Midbrain (tissue), 1 donor: ENCODE data around the gene ABTB2.
A peak's percentile ranks its signal among the peaks of the same experiment; 100 is the strongest.

ENCODE experiments used
- DNase-seq: peaks from one replicate; lab custom pipeline; 2025; lab: John Stamatoyannopoulos, UW

The ABTB2 gene

DNA sequence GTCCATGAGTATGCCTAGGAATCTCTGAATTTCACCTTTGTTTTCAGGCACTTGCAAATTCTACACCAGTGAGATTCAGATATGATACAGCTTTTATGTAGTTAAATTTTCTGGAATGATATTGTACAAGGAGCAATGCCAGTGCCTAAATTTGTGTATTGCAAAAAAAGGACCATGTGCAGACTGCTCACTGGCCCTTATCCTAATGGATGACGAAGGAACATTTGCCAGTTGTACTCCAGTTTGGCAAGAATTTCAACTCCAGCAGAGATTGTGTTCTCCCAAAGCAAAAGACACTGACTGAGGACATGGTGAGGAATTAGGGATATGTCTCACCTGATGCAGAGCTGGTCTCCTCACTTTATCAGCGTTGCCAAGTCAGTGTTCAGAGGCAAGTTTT, 243.8 kb downstream of the ABTB2 start:
- DNase-seq: no peak

- no peak for DNase-seq
Observed at GRCh38 chr11:34111722-34112270, 246.0 kb downstream of the ABTB2 start.

DNA sequence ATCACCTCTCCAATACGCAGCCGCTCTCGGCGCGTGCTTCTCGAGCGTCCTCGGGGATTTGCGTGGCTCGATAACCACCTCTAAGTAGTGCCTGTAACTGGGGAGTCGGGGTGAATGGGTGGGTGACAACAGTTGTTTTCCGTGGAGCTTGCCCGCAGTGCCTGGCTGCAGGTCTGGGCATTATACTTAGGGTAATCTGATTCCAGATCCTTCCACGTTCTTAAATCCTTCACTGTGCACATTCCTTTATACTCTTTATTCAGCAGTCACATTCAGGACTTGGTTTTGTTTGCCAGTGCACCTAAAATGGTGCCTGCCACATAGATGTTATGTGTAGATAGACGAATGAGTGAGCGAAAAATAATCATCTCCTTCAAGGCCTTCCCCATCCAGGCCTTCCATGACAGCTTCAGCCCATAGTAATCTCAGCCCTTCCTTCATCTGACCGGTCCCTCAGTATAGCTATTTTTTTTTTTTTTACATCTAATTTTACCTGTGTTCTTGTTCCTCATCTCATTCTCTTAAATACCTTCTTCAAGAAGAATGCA, 251.8 kb downstream of the ABTB2 start:
- no peak for DNase-seq

- DNase-seq: peak; percentile 95
Observed at GRCh38 chr11:34105079-34105956, 252.5 kb downstream of the ABTB2 start, which contains the start of gene NAT10. NAT10 (plus strand) TSS chr11:34105629; CDS start chr11:34108226, 2,597 bp downstream.

DNA sequence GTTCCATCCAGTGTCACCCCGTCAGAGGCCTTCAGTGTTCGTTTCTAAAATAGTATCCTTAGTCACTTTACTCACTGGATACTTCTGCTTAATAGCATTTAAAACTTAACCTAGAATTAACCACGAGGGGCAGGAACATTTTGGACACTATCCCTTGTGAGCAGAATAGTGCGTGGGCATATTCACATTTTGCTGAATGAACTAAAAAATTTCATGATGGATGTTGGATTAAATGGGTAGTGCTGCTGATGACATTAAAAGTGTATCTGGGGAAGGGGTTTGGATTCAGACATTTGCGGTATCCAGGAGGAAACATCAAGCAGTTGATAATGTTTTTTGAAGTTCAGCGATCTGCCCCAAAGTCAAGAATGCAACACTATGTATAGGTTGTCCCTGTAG, 253.1 kb downstream of the ABTB2 start:
- DNase-seq: no peak
